T-helper 1 cell (primary cell): ENCODE data around the gene CPXM2.

ENCODE experiments used
- DNase-seq, 5 donors: peaks; one replicate each; pipeline ENCODE4 v3.0.0-alpha.2; 2012 to 2020
- total RNA-seq, 4 donors: gene quantifications; one replicate each; lab custom pipeline; 2026; lab: John Stamatoyannopoulos, UW

CPXM2 gene
- total RNA-seq: 0 reads per million in 4 donors

- DNase-seq: no peak
These were observed at the start of gene CPXM2 for GRCh38 chr10:123891144-123892071. Gene CPXM2, minus strand, starts transcription at chr10:123891807. Its CDS starts 148 bp downstream, at chr10:123891659.

GRCh38 chr10:123939591-123939990 lies 48.0 kb upstream of the CPXM2 start:
- DNase-seq: no peak

DNA sequence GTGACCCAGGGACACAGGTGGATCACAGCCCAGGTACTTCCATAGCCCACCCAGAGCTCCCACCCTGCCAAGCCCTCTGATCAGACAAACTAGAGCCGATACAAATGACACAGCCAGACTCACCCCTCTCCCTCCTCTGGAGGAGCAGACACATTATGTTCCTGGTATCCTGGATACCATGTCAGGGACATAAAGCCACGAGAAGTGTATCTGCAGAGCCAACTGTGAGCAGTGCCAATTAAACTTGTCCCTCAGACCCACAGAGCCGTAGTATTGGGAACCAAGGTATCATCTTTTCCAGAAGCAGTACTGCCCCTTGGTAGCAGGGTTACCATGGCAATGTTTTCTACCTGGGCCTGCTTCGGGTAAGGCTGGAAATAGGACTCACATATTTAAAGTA lies 47.3 kb upstream of the CPXM2 start:
- DNase-seq: no peak

- DNase-seq: no peak
These were observed 44.8 kb upstream of the CPXM2 start for GRCh38 chr10:123936426-123936825.

GRCh38 chr10:123935680-123936079 lies 44.1 kb upstream of the CPXM2 start:
- DNase-seq: no peak

DNA sequence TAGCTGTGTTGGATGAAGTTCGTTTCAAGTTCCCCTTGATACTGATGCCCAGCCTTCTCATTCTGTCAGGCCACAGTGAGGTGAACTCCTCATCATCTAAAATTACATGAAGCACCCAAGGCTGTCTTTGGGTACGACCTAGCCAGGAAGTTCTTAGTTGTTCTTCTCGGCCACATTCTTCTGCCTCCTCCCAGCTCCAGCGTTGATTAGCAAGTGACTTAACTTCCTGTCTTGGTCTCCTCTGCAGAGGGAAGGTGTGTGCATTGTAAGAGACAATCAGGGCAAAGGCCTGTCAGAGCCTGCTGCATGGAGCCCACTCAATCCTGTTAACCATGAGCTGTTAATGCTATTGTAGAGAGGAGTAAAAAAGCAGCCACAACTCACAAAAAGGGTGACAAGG lies 43.2 kb upstream of the CPXM2 start:
- DNase-seq: no peak

GRCh38 chr10:123930340-123931001 lies 38.9 kb upstream of the CPXM2 start:
- no peak for DNase-seq

GRCh38 chr10:123929791-123930190 lies 38.2 kb upstream of the CPXM2 start:
- DNase-seq: no peak

DNA sequence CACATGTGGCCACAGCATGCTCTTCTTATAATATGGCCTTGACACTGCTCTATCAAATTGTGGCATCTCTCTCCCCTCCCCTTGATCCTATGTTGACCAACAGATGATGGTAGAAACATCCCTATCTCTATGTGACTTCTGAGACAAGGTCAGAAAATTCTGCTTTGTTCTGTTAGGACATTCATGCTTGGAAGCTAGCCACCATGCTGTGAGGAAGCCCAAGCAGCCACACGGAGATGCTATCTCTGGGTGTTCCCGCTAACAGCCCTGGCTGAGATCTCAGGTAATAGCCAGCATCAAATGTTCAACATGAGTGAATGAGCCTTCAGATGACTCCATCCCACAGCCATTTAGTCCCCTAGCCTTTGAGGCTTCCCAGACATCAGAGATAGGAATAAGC lies 36.8 kb upstream of the CPXM2 start:
- DNase-seq: no peak

DNA sequence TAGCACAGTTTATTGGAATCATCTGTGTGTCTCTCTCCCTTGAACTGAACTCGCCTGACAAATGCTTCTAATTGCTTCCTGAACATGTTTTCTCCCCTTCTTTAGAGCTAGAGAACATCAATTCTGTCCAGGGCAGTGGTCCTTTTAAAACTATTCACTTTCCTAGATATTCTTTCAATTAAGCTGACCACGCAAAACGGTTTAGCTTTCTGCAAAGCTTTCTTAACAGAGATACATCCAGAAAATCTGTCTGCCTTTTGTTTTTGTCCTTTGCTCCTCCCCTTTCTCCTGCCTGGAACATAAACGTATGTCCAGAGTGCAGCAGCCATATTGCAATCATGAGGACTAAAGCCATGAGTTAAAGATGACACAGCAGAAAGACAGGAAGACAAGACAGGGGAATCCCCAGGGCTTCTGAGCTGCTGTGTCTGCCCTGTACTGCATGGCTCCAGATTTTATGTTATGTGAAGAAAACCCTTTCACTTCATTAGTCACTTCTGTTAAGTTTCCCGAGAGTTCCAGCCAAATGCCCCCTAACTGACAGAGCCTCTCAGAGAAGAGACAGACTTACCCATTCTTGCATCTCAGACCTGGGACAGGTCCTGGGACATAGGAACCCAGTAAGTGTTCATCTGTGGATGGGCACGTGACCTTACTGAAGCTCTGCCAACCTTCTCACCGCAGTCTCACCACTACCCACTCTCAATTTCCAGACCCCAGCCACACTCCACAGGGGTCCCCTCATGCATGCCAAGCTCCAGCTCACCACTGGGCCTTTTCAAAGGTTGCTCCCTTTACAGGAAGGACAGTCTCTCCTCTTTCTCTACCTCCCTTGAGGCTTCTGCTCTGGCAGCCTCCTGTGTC lies 35.0 kb upstream of the CPXM2 start:
- peak in 1 of 5 donors; percentile 61 for DNase-seq

DNA sequence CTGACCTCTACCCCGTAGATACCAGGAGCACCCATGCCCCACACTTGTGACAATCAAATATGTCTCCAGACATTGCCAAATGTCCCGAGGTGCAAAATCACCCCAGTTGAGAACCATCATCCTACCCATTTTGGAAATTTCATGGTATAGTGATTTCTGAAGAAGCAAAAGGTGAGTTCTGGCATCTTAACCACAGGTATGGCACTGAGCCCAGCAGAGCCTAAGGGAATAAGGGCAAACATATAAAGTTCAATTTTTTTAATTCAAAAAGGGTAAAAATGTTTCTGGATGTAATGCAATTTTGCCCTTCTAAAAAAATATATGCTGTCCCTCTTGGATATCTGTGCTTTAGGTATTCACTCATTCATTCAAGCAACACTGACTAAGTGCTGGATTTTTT lies 30.5 kb upstream of the CPXM2 start:
- no peak for DNase-seq

DNA sequence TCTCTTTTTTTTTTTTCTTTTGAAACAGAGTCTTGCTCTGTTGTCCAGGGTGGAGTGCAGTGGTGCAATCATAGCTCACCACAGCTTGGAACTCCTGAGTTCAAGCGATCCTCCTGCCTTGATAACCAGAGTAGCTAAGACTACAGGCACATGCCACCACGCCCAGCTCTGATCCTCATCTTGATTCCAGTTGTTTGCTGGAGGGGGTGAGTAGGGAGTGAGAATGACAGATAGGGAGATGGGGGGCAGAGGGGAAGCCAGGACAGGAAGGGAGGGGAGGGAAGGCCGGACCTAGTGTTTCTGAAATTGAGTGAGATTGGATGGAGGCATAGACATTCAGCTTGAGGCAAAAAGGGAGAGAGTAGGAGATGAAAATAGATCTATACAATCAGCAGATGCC lies 25.2 kb upstream of the CPXM2 start:
- DNase-seq: no peak

DNA sequence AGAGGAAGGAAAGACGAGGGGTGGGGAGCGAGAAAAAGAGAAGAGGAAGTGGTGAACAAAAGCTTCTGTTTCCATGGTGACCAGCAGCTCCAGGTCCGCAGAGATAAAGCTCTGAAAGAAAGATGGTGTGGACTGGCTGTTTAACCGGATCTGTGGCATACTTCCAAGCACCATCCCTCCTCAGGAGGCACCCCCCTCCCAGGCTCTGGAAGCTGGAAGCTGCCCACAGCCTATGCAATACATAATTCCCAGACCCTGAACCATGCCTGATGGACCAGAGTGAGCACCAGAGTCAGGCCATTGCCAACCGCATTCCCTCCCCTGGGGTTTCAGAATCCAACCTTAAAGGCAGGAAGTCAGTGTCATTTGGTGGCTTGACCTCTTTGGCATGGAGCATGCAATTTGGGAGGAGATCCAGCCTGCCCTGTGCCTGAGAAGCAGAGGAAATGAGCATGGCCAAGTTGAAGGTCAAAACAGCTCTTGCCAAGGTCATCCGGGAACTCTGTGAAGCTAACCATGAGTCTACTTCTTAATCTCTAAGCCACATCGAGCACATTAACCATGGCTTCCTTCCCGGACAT lies 22.2 kb upstream of the CPXM2 start:
- no peak for DNase-seq

- no peak for DNase-seq
These were observed 21.3 kb upstream of the CPXM2 start for GRCh38 chr10:123912871-123913270.

GRCh38 chr10:123912466-123912865 lies 20.9 kb upstream of the CPXM2 start:
- DNase-seq: no peak

GRCh38 chr10:123911866-123912265 lies 20.3 kb upstream of the CPXM2 start:
- DNase-seq: no peak

- DNase-seq: no peak
These were observed 18.3 kb upstream of the CPXM2 start for GRCh38 chr10:123909866-123910265.

GRCh38 chr10:123909426-123909825 lies 17.8 kb upstream of the CPXM2 start:
- DNase-seq: no peak

- DNase-seq: no peak
These were observed 16.8 kb upstream of the CPXM2 start for GRCh38 chr10:123908379-123908778.

DNA sequence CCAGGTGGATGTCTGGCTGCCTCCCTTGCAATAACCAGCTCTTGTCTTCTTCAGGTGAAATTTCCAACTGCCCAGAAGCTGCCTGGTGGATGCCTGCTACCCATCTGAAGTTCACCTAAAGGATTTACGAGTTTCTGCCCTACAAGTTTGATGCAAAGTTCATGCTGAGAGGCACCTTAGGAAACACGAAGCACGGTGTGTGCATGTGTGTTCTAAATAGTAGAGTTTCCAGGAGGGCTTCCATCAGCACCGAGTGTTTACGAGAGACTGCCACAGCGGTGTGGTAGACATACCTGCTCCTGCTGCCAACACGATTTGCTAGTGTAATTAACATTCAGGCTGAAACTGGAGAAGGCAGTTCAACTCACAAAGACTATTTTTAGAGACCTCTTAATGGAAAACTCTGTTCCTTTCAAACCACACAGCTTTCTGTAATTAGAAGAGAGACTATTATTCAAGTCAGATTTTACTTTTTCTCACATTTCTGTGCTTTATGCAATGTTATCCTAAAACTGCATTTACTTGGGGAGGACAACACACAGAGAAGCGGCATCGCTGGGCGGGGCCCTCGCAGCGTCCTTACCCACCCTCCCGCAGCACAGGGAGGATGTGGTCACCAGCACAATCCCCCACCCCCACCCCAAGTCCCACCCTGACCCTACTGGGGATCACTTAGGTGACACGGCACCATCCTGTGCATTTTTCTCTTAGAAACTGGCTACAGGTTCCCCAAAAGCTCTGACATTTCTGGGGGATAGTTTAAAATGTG lies 15.5 kb upstream of the CPXM2 start:
- no peak for DNase-seq

DNA sequence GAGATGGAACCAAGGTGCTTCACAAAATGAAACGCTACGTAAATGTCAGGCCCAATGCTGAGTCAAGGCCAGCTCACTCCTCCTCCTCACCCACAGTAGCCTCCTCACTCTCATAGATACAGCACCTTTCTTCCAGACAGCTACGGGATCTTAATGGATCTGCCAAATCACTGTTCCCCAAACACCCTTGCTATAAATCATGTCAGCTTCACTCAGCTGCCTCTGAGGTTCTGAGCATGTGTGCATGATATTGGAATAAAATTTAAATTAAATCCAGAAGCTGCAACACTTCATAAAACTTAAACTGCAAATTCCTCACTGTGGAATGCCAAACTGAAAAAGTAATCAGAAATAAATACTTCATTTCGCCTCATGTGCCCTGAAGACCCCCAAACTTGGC lies 14.7 kb upstream of the CPXM2 start:
- no peak for DNase-seq

- DNase-seq: no peak
These were observed 13.3 kb upstream of the CPXM2 start for GRCh38 chr10:123904834-123905409.
